HEK293 (cell line): ENCODE results near the gene RPL22.
A peak's percentile ranks its signal among the peaks of the same experiment; 100 is the strongest.

Source experiments
- BCL11A ChIP-seq: fragments of 450-650 bp; formaldehyde crosslinking; IDR thresholded peaks from 2 replicates; pipeline ENCODE4 v1.5.1; 2016; ENCODE audit warnings: low read depth, missing biosample characterization, missing genetic modification characterization
- MYNN ChIP-seq: fragments of 450-650 bp; formaldehyde crosslinking; IDR thresholded peaks from 2 replicates; pipeline ENCODE4 v1.5.1; 2016; ENCODE audit warnings: missing biosample characterization, missing genetic modification characterization, borderline replicate concordance
- OSR2 ChIP-seq: fragments of 450-650 bp; formaldehyde crosslinking; IDR thresholded peaks from 2 replicates; pipeline ENCODE4 v1.5.1; 2016; ENCODE audit warnings: missing biosample characterization, missing genetic modification characterization
- REPIN1 ChIP-seq: fragments of 450-650 bp; formaldehyde crosslinking; IDR thresholded peaks from 2 replicates; pipeline ENCODE4 v1.5.1; 2017; ENCODE audit warnings: missing biosample characterization, missing genetic modification characterization, low read depth
- SCRT1 ChIP-seq: fragments of 450-650 bp; formaldehyde crosslinking; IDR thresholded peaks from 2 replicates; pipeline ENCODE4 v1.5.1; 2016; ENCODE audit warnings: missing biosample characterization, missing genetic modification characterization, borderline replicate concordance
- SCRT2 ChIP-seq: fragments of 450-650 bp; formaldehyde crosslinking; IDR thresholded peaks from 2 replicates; pipeline ENCODE4 v1.5.1; 2016; ENCODE audit warnings: missing biosample characterization, missing genetic modification characterization
- TRIM28 ChIP-seq: IDR thresholded peaks from 2 replicates; pipeline ENCODE4 v1.6.1; 2011; ENCODE audit warnings: low read length, control low read depth, borderline replicate concordance
- ZFP3 ChIP-seq: fragments of 450-650 bp; formaldehyde crosslinking; IDR thresholded peaks from 2 replicates; pipeline ENCODE4 v1.5.1; 2016; ENCODE audit warnings: low read depth, missing biosample characterization, missing genetic modification characterization
- ZFP37 ChIP-seq: fragments of 450-650 bp; formaldehyde crosslinking; IDR thresholded peaks from 2 replicates; pipeline ENCODE4 v1.5.1; 2016; ENCODE audit warnings: missing biosample characterization, missing genetic modification characterization
- ZIC2 ChIP-seq: fragments of 450-650 bp; formaldehyde crosslinking; IDR thresholded peaks from 2 replicates; pipeline ENCODE4 v1.5.1; 2016; ENCODE audit warnings: missing biosample characterization, missing genetic modification characterization
- ZNF132 ChIP-seq: fragments of 450-650 bp; formaldehyde crosslinking; IDR thresholded peaks from 2 replicates; pipeline ENCODE4 v1.5.1; 2017; ENCODE audit warnings: missing biosample characterization, missing genetic modification characterization, borderline replicate concordance
- ZNF174 ChIP-seq: fragments of 450-650 bp; formaldehyde crosslinking; IDR thresholded peaks from 2 replicates; pipeline ENCODE4 v1.5.0; 2017; ENCODE audit warnings: missing biosample characterization, mild to moderate bottlenecking, missing genetic modification characterization
- ZNF175 ChIP-seq: fragments of 450-650 bp; formaldehyde crosslinking; IDR thresholded peaks from 2 replicates; pipeline ENCODE4 v1.5.1; 2016; ENCODE audit warnings: missing biosample characterization, missing genetic modification characterization
- ZNF214 ChIP-seq: fragments of 450-650 bp; formaldehyde crosslinking; IDR thresholded peaks from 2 replicates; pipeline ENCODE4 v1.5.1; 2017; ENCODE audit warnings: missing biosample characterization, mild to moderate bottlenecking, missing genetic modification characterization, borderline replicate concordance
- ZNF302 ChIP-seq: fragments of 450-650 bp; formaldehyde crosslinking; IDR thresholded peaks from 2 replicates; pipeline ENCODE4 v1.5.1; 2016; ENCODE audit warnings: missing biosample characterization, missing genetic modification characterization, low read depth
- ZNF350 ChIP-seq: fragments of 450-650 bp; formaldehyde crosslinking; IDR thresholded peaks from 2 replicates; pipeline ENCODE4 v1.5.0; 2017; ENCODE audit warnings: missing biosample characterization, mild to moderate bottlenecking, missing genetic modification characterization
- ZNF354C ChIP-seq: fragments of 450-650 bp; formaldehyde crosslinking; IDR thresholded peaks from 2 replicates; pipeline ENCODE4 v1.5.1; 2016; ENCODE audit warnings: missing biosample characterization, missing genetic modification characterization, low read depth, borderline replicate concordance
- ZNF366 ChIP-seq: fragments of 450-650 bp; formaldehyde crosslinking; conservative IDR thresholded peaks from 2 replicates; pipeline ENCODE4 v1.5.1; 2016; ENCODE audit warnings: missing biosample characterization, missing genetic modification characterization
- ZNF394 ChIP-seq: fragments of 450-650 bp; formaldehyde crosslinking; IDR thresholded peaks from 2 replicates; pipeline ENCODE4 v1.5.1; 2016; ENCODE audit warnings: missing biosample characterization, missing genetic modification characterization, mild to moderate bottlenecking, moderate library complexity, borderline replicate concordance
- ZNF426 ChIP-seq: fragments of 450-650 bp; formaldehyde crosslinking; IDR thresholded peaks from 2 replicates; pipeline ENCODE4 v1.5.1; 2017; ENCODE audit warnings: missing biosample characterization, missing genetic modification characterization, mild to moderate bottlenecking, inconsistent platforms, moderate library complexity
- ZNF514 ChIP-seq: fragments of 450-650 bp; formaldehyde crosslinking; IDR thresholded peaks from 2 replicates; pipeline ENCODE4 v1.5.1; 2016; ENCODE audit warnings: missing biosample characterization, missing genetic modification characterization
- ZNF529 ChIP-seq: fragments of 450-650 bp; formaldehyde crosslinking; IDR thresholded peaks from 2 replicates; pipeline ENCODE4 v1.5.1; 2017; ENCODE audit warnings: missing genetic modification characterization, missing biosample characterization; ENCODE audit not compliant: insufficient replicate concordance
- ZNF558 ChIP-seq: fragments of 450-650 bp; formaldehyde crosslinking; IDR thresholded peaks from 2 replicates; pipeline ENCODE4 v1.5.1; 2016; ENCODE audit warnings: missing biosample characterization, missing genetic modification characterization
- ZNF560 ChIP-seq: fragments of 450-650 bp; formaldehyde crosslinking; IDR thresholded peaks from 2 replicates; pipeline ENCODE4 v1.5.1; 2017; ENCODE audit warnings: missing biosample characterization, missing genetic modification characterization, borderline replicate concordance
- ZNF610 ChIP-seq: fragments of 450-650 bp; formaldehyde crosslinking; IDR thresholded peaks from 2 replicates; pipeline ENCODE4 v1.5.1; 2016; ENCODE audit warnings: missing biosample characterization, missing genetic modification characterization, borderline replicate concordance
- ZNF624 ChIP-seq: fragments of 450-650 bp; formaldehyde crosslinking; IDR thresholded peaks from 2 replicates; pipeline ENCODE4 v1.5.1; 2017; ENCODE audit warnings: missing biosample characterization, missing genetic modification characterization
- ZNF707 ChIP-seq: fragments of 450-650 bp; formaldehyde crosslinking; IDR thresholded peaks from 2 replicates; pipeline ENCODE4 v1.5.1; 2016; ENCODE audit warnings: missing biosample characterization, missing genetic modification characterization
- ZNF776 ChIP-seq: fragments of 450-650 bp; formaldehyde crosslinking; IDR thresholded peaks from 2 replicates; pipeline ENCODE4 v1.5.0; 2017; ENCODE audit warnings: missing biosample characterization, missing genetic modification characterization, borderline replicate concordance
- TF ChIP-seq, protein P1 (sequence below): fragments of 450-650 bp; formaldehyde crosslinking; IDR thresholded peaks from 2 replicates; pipeline ENCODE4 v1.5.1; 2016; ENCODE audit warnings: missing biosample characterization, missing genetic modification characterization
- TF ChIP-seq, protein P2 (sequence below): fragments of 450-650 bp; formaldehyde crosslinking; IDR thresholded peaks from 2 replicates; pipeline ENCODE4 v1.5.1; 2016; ENCODE audit warnings: missing biosample characterization, missing genetic modification characterization
- TF ChIP-seq, protein P3 (sequence below): fragments of 450-650 bp; formaldehyde crosslinking; IDR thresholded peaks from 2 replicates; pipeline ENCODE4 v1.5.1; 2017; ENCODE audit warnings: missing biosample characterization, missing genetic modification characterization
- TF ChIP-seq, protein P4 (sequence below): fragments of 450-650 bp; formaldehyde crosslinking; IDR thresholded peaks from 2 replicates; pipeline ENCODE4 v1.5.1; 2016; ENCODE audit warnings: missing biosample characterization, missing genetic modification characterization

RPL22 gene

DNA sequence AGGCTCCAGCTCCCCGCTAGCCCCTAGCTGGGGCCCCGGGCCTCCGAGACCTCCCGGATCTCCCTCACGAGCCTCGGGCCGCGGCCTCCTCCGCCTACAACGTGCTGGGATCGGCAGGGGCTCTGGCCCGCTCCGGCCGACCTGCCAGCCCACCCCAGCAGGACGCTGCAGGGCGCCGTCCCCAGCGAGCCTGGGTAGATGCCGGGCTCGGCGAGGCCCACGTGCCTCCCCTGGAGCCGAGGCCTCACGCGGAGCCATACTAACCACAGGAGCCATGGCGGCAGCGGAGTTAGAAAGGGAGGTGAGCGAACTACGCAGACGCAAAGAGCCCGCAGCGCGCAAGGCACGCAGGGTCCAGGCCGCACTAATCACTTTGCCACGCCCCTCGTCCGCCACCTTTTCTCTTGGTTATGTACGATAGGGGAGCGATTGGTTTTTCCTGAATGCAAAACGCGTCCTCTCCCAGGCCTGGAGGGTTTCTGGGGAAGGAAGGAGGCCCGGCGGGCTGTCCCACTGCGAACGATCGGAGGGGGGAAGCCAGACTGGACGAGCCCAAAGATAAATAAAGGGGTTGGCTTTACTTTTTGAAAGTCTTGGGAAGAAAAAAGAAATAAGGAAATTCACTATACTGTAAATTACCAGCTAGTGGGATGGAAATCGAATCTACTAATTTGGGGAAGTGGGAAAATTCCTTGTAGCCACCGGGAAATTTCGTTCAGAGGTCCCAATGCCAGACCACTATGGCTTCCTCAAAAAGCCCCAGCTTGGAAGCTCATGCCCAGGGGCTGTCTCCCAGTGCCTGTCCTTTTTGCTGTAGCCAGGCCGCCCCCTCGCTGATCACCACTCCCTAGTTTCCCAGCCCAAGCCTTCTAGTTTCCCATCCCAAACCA lies at the start of gene RPL22 (continued):
- TF ChIP-seq, protein P1, sequence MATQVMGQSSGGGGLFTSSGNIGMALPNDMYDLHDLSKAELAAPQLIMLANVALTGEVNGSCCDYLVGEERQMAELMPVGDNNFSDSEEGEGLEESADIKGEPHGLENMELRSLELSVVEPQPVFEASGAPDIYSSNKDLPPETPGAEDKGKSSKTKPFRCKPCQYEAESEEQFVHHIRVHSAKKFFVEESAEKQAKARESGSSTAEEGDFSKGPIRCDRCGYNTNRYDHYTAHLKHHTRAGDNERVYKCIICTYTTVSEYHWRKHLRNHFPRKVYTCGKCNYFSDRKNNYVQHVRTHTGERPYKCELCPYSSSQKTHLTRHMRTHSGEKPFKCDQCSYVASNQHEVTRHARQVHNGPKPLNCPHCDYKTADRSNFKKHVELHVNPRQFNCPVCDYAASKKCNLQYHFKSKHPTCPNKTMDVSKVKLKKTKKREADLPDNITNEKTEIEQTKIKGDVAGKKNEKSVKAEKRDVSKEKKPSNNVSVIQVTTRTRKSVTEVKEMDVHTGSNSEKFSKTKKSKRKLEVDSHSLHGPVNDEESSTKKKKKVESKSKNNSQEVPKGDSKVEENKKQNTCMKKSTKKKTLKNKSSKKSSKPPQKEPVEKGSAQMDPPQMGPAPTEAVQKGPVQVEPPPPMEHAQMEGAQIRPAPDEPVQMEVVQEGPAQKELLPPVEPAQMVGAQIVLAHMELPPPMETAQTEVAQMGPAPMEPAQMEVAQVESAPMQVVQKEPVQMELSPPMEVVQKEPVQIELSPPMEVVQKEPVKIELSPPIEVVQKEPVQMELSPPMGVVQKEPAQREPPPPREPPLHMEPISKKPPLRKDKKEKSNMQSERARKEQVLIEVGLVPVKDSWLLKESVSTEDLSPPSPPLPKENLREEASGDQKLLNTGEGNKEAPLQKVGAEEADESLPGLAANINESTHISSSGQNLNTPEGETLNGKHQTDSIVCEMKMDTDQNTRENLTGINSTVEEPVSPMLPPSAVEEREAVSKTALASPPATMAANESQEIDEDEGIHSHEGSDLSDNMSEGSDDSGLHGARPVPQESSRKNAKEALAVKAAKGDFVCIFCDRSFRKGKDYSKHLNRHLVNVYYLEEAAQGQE (tag by site-specific recombination) = no peak
- TF ChIP-seq ZNF558 (tag by site-specific recombination) (no peak), ZNF302 (tag by site-specific recombination) (no peak), ZNF132 (tag by site-specific recombination) (no peak), BCL11A (tag by site-specific recombination) (no peak), ZNF175 (tag by site-specific recombination) (no peak), ZNF514 (tag by site-specific recombination) (no peak), ZNF426 (tag by site-specific recombination) (no peak), ZNF394 (tag by site-specific recombination) (peak; percentile 26; the same call in 1 of the 2 replicates), ZNF529 (tag by site-specific recombination) (no peak), TRIM28 (no peak; the same call in 1 of the 2 replicates), ZNF707 (tag by site-specific recombination) (no peak), ZNF350 (tag by site-specific recombination) (no peak), SCRT1 (no peak), REPIN1 (tag by site-specific recombination) (no peak), ZNF366 (tag by site-specific recombination) (peak; percentile 86), ZNF624 (no peak), MYNN (tag by site-specific recombination) (no peak), ZNF776 (tag by site-specific recombination) (no peak), ZNF174 (no peak), ZNF214 (tag by site-specific recombination) (no peak), SCRT2 (tag by site-specific recombination) (no peak), ZNF560 (tag by site-specific recombination) (no peak), ZNF354C (tag by site-specific recombination) (no peak), ZFP3 (no peak), OSR2 (tag by site-specific recombination) (no peak), ZIC2 (tag by site-specific recombination) (peak; percentile 100), ZFP37 (tag by site-specific recombination) (no peak; the same call in none of the 2 replicates), ZNF610 (tag by site-specific recombination) (no peak)
- TF ChIP-seq, protein P2, sequence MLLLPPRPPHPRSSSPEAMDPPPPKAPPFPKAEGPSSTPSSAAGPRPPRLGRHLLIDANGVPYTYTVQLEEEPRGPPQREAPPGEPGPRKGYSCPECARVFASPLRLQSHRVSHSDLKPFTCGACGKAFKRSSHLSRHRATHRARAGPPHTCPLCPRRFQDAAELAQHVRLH = 0 out of 2 replicates have a peak, but pooled peaks have one; percentile 18
- TF ChIP-seq, protein P3, sequence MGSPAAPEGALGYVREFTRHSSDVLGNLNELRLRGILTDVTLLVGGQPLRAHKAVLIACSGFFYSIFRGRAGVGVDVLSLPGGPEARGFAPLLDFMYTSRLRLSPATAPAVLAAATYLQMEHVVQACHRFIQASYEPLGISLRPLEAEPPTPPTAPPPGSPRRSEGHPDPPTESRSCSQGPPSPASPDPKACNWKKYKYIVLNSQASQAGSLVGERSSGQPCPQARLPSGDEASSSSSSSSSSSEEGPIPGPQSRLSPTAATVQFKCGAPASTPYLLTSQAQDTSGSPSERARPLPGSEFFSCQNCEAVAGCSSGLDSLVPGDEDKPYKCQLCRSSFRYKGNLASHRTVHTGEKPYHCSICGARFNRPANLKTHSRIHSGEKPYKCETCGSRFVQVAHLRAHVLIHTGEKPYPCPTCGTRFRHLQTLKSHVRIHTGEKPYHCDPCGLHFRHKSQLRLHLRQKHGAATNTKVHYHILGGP (tag by site-specific recombination) = no peak
- TF ChIP-seq, protein P4, sequence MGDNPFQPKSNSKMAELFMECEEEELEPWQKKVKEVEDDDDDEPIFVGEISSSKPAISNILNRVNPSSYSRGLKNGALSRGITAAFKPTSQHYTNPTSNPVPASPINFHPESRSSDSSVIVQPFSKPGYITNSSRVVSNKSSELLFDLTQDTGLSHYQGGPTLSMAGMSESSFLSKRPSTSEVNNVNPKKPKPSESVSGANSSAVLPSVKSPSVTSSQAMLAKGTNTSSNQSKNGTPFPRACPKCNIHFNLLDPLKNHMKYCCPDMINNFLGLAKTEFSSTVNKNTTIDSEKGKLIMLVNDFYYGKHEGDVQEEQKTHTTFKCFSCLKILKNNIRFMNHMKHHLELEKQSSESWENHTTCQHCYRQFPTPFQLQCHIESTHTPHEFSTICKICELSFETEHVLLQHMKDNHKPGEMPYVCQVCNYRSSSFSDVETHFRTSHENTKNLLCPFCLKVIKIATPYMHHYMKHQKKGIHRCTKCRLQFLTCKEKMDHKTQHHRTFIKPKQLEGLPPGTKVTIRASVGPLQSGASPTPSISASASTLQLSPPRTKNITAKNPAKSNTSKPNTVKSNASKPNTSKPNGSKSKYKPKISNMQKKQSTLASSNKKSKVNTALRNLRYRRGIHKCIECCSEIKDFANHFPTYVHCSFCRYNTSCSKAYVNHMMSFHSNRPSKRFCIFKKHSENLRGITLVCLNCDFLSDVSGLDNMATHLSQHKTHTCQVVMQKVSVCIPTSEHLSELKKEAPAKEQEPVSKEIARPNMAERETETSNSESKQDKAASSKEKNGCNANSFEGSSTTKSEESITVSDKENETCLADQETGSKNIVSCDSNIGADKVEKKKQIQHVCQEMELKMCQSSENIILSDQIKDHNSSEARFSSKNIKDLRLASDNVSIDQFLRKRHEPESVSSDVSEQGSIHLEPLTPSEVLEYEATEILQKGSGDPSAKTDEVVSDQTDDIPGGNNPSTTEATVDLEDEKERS (tag by site-specific recombination) = no peak
